Measurements from ENCODE around the gene CTSS. TPM values are rescaled to one million over a fixed set of nuclear protein-coding genes. Genes with fewer than 3 reads are reported as not detected.

The CTSS gene
- total RNA-seq, 2 experiments from 2014 or later, result 36.7 to 38.4 TPM

GRCh38 chr1:150708595-150708994 is 57.0 kb downstream of the CTSS start:
- POLR2A ChIA-PET, result interaction anchor here (1.5 kb wide), 1 partner anchor 214 kb away, joined by 3 read pairs; no protein-coding TSS in a partner anchor
- CTCF ChIA-PET, result interaction anchor here (1.2 to 1.3 kb wide), 2 partner anchors 8 to 214 kb away, joined by 3 read pairs; no protein-coding TSS in a partner anchor

GRCh38 chr1:150706091-150706490 is 59.5 kb downstream of the CTSS start:
- Mint-ChIP-seq H3K27ac (no peak overlapping the region), H3K36me3 (ENCODE audit: low read depth) (no peaks in the 10 kb centered on the region), H3K27me3 (peaks cover 2% of the 10 kb centered on the region), H3K4me3 (no peak overlapping the region), H3K4me1 (ENCODE audit: low read depth) (peaks cover 7% of the 10 kb centered on the region), H3K9me3 (no peaks in the 10 kb centered on the region)
- intact Hi-C loops (cut with micrococcal nuclease), result no loop called here
- ATAC-seq (no peak), DNase-seq (no peak)
- CTCF ChIA-PET, result no interaction called here
- TF ChIP-seq CTCF (IDR thresholded peaks at IDR 0.05), result no peak
- POLR2A ChIA-PET, result interaction anchor here (1.1 kb wide), 1 partner anchor 130 kb away, joined by 3 read pairs; no protein-coding TSS in a partner anchor

More at GRCh38 chr1:150708595-150708994, 57.0 kb downstream of the CTSS start:
- H3K27ac Mint-ChIP-seq, result no peak overlapping the region
- no peaks in the 10 kb centered on the region for H3K27me3 Mint-ChIP-seq
- intact Hi-C loops (cut with micrococcal nuclease), result no loop called here
- H3K36me3 Mint-ChIP-seq (ENCODE audit: low read depth), result no peaks in the 10 kb centered on the region
- no peak overlapping the region for H3K4me3 Mint-ChIP-seq
- no peaks in the 10 kb centered on the region for H3K9me3 Mint-ChIP-seq
- ATAC-seq (peak; percentile 82), DNase-seq (peak; percentile 75)
- TF ChIP-seq CTCF (IDR thresholded peaks at IDR 0.05), result no peak
- peaks cover 7% of the 10 kb centered on the region for H3K4me1 Mint-ChIP-seq (ENCODE audit: low read depth)

- POLR2A ChIA-PET, result no interaction called here
- TF ChIP-seq CTCF (IDR thresholded peaks at IDR 0.05), result no peak
- Mint-ChIP-seq H3K4me1 (ENCODE audit: low read depth) (peaks cover 2% of the 10 kb centered on the region), H3K9me3 (no peaks in the 10 kb centered on the region), H3K27me3 (peaks cover 4% of the 10 kb centered on the region), H3K36me3 (ENCODE audit: low read depth) (no peaks in the 10 kb centered on the region), H3K27ac (no peak overlapping the region), H3K4me3 (no peak overlapping the region)
- DNase-seq (no peak), ATAC-seq (no peak)
- CTCF ChIA-PET, result no interaction called here
- intact Hi-C loops (cut with micrococcal nuclease), result no loop called here
These were observed 62.2 kb downstream of the CTSS start for GRCh38 chr1:150703427-150703826.

GRCh38 chr1:150696995-150697927 is 68.3 kb downstream of the CTSS start, which contains the start of gene GOLPH3L:
GOLPH3L (minus strand) TSS chr1:150697154; CDS start chr1:150694838, 2,316 bp downstream.
- no peak for TF ChIP-seq CTCF (IDR thresholded peaks at IDR 0.05)
- Mint-ChIP-seq H3K36me3 (ENCODE audit: low read depth) (peaks cover 4% of the 10 kb centered on the region), H3K9me3 (no peaks in the 10 kb centered on the region), H3K4me1 (ENCODE audit: low read depth) (peaks cover 14% of the 10 kb centered on the region), H3K4me3 (peak within 1 kb of the TSS; percentile 94), H3K27me3 (peaks cover 1% of the 10 kb centered on the region), H3K27ac (peak within 1 kb of the TSS; percentile 92)
- DNase-seq (peak; percentile 96), ATAC-seq (peak; percentile 100)
- POLR2A ChIA-PET, result interaction anchor here (0.8 to 1.4 kb wide), 5 partner anchors 68 to 276 kb away, joined by 3 to 5 read pairs (median 4); partner anchors contain the start of gene ENSA
- CTCF ChIA-PET, result interaction anchor here (0.6 to 2.6 kb wide), 9 partner anchors 9 to 415 kb away, joined by 3 to 14 read pairs (median 3); no protein-coding TSS in a partner anchor
- intact Hi-C loops (cut with micrococcal nuclease), result loop anchor here (10.0 kb wide), 1 partner anchor 132 kb away; no protein-coding TSS in a partner anchor

All from activated CD8-positive, alpha-beta T cell treated with anti-CD3 and anti-CD28 coated beads for 36 hours (primary cell).